K562 treated with DMSO at 1 percent for 4 hours (cell line): ENCODE data around the gene RELN. TPM values are rescaled to one million over a fixed set of nuclear protein-coding genes. Genes with fewer than 3 reads are reported as not detected.

Experiments
- total RNA-seq: library from RNA; unstranded; fragments of 300-600 nt; gene quantifications from 2 replicates; pipeline ENCODE4 v1.2.3, GENCODE V29; 2022; ENCODE audit not compliant: insufficient read depth

RELN gene
- 3.6 and 4.5 TPM in 2 replicates for total RNA-seq

GRCh38 chr7:103989200-103989784, at the start of gene RELN:
RELN (minus strand) TSS chr7:103989658; CDS start chr7:103989356, 302 bp downstream.

DNA sequence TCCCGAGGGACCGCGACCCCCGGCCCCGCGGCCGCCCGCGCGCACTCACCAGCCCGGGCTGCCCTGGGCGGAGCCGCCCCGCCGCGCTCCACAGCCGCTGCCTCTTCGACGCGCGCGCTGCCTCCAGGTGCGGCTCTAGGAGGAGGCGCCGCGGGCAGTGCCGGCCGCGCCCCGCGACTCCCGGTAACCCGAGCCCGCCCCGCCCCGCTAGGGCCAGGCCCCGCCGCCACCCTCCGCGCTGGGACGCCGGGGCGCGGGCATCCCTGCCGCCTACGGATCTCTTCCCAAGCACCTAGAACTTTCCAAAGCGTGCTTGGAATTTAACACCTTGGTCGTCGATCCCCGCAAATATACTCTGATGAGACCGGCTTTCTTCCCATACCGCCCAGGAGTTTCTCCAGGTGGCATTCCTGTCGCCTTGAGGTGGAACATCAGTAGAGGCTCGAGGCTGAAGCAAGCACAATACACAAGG, 543.4 kb downstream of the RELN start, which contains the start of gene SLC26A5:
Gene SLC26A5 (minus strand): TSS at position 159 of the 472 bp plus-strand sequence. CDS start 24,693 bp downstream, outside the sequence.

Other genes with a start within 250 kb of the RELN start
- 13.4 and 18.8 TPM in 2 replicates for gene ORC5, start 218.4 kb upstream of the RELN start, total RNA-seq